Peyer's patch (tissue), 4 donors: ENCODE data around the gene GPR55. TPM values are rescaled to one million over a fixed set of nuclear protein-coding genes. Genes with fewer than 3 reads are reported as not detected.

Experiments
- DNase-seq, 3 donors: peaks; one replicate each; pipeline ENCODE4 v3.0.0-alpha.2; 2017 to 2019
- H3K27ac ChIP-seq, 4 donors: fragments of 200-600 bp; sonication (generic); one replicate each; pipeline ENCODE4 v1.5.1; 2016 to 2019
- H3K27me3 ChIP-seq, 2 donors: fragments of 200-600 bp; sonication (generic); one replicate each; pipeline ENCODE4 v1.5.1; 2019
- H3K36me3 ChIP-seq, 3 donors: fragments of 200-600 bp; sonication (generic); one replicate each; pipeline ENCODE4 v1.5.1; 2016 to 2019
- H3K4me1 ChIP-seq, 4 donors: fragments of 200-600 bp; sonication (generic); one replicate each; pipeline ENCODE4 v1.5.1; 2016 to 2019
- H3K4me3 ChIP-seq, 4 donors: fragments of 200-600 bp; sonication (generic); 1 replicate in 3 of 4; 2 replicates in 1 of 4; pipeline ENCODE4 v1.5.1; 2016 to 2019; ENCODE audit warnings: mild to moderate bottlenecking in 1 of 4
- H3K9me3 ChIP-seq, 4 donors: fragments of 200-600 bp; sonication (generic); one replicate each; pipeline ENCODE4 v1.5.1; 2016 to 2019; ENCODE audit warnings: mild to moderate bottlenecking in 1 of 4
- CTCF ChIP-seq, 6 experiments: fragments of 450-650 bp in 4 of 6; fragments of 200-600 bp in 2 of 6; sonication (generic) in 1 of 6; IDR thresholded peaks; one replicate each; pipeline ENCODE4 v1.5.1; 2017 to 2019; ENCODE audit warnings: antibody characterized with exemption in 6 of 6, mild to moderate bottlenecking in 3 of 6, moderate library complexity in 1 of 6
- POLR2A ChIP-seq, 2 donors: fragments of 450-650 bp; IDR thresholded peaks; one replicate each; pipeline ENCODE4 v1.5.1; 2017; ENCODE audit warnings: antibody characterized with exemption in 2 of 2, mild to moderate bottlenecking in 2 of 2, moderate library complexity in 2 of 2
- total RNA-seq, 4 donors: library from RNA; depleted of rRNA; stranded (reverse); fragments of >200 nt; gene quantifications; one replicate each; pipeline ENCODE4 v1.1.0, GENCODE V29; 2016

Gene GPR55
- total RNA-seq, 4 donors from 2014 or later, result 1.0 to 4.7 (median 3.2) TPM

GRCh38 chr2:230893338-230893737 is 31.7 kb downstream of the GPR55 start:
- peak in 2 of 3 donors; percentile 62 to 69 for DNase-seq
- Histone ChIP-seq H3K27me3 (no peaks in the 10 kb centered on the region), H3K4me1 (peaks cover 0 to 17% (median 8%) of the 10 kb centered on the region in 4 donors), H3K9me3 (no peaks in the 10 kb centered on the region), H3K36me3 (no peaks in the 10 kb centered on the region), H3K4me3 (no peak overlapping the region), H3K27ac (peak overlapping the region in 1 of 4 donors; percentile 67)
- TF ChIP-seq CTCF (IDR thresholded peaks at IDR 0.05), result no peak
- no peak for TF ChIP-seq POLR2A (IDR thresholded peaks at IDR 0.05)

GRCh38 chr2:230891509-230891908 is 33.5 kb downstream of the GPR55 start:
- H3K9me3 ChIP-seq, result no peaks in the 10 kb centered on the region
- TF ChIP-seq POLR2A (IDR thresholded peaks at IDR 0.05), result no peak
- H3K4me1 ChIP-seq, result peaks cover 0 to 17% (median 8%) of the 10 kb centered on the region in 4 donors
- no peak overlapping the region for H3K27ac ChIP-seq
- H3K36me3 ChIP-seq, result no peaks in the 10 kb centered on the region
- peak in 1 of 3 donors; percentile 41 for DNase-seq
- no peak overlapping the region for H3K4me3 ChIP-seq
- no peaks in the 10 kb centered on the region for H3K27me3 ChIP-seq

GRCh38 chr2:230891064-230891463 is 34.0 kb downstream of the GPR55 start:
- Histone ChIP-seq H3K36me3 (no peaks in the 10 kb centered on the region), H3K9me3 (no peaks in the 10 kb centered on the region), H3K4me3 (no peak overlapping the region), H3K27ac (no peak overlapping the region), H3K4me1 (peaks cover 0 to 17% (median 6%) of the 10 kb centered on the region in 4 donors), H3K27me3 (no peaks in the 10 kb centered on the region)
- DNase-seq, result peak in 1 of 3 donors; percentile 15
- no peak for TF ChIP-seq CTCF (IDR thresholded peaks at IDR 0.05)
- no peak for TF ChIP-seq POLR2A (IDR thresholded peaks at IDR 0.05)

- DNase-seq, result peak in 1 of 3 donors; percentile 30
- Histone ChIP-seq H3K27me3 (no peaks in the 10 kb centered on the region), H3K27ac (peak overlapping the region in 1 of 4 donors; percentile 19), H3K4me3 (no peak overlapping the region), H3K4me1 (peaks cover 0 to 17% (median 6%) of the 10 kb centered on the region in 4 donors), H3K36me3 (no peaks in the 10 kb centered on the region), H3K9me3 (no peaks in the 10 kb centered on the region)
- no peak for TF ChIP-seq CTCF (IDR thresholded peaks at IDR 0.05)
- TF ChIP-seq POLR2A (IDR thresholded peaks at IDR 0.05), result no peak
Measured at GRCh38 chr2:230890646-230891045, 34.4 kb downstream of the GPR55 start.

GRCh38 chr2:230889911-230890601 is 35.0 kb downstream of the GPR55 start:
- Histone ChIP-seq H3K4me3 (no peak overlapping the region), H3K9me3 (no peaks in the 10 kb centered on the region), H3K27me3 (no peaks in the 10 kb centered on the region), H3K36me3 (no peaks in the 10 kb centered on the region), H3K27ac (peak overlapping the region in 1 of 4 donors; percentile 19), H3K4me1 (peaks cover 0 to 16% (median 4%) of the 10 kb centered on the region in 4 donors)
- no peak for TF ChIP-seq CTCF (IDR thresholded peaks at IDR 0.05)
- DNase-seq, result peak in 1 of 3 donors; percentile 41

- H3K27me3 ChIP-seq, result no peaks in the 10 kb centered on the region
- TF ChIP-seq CTCF (IDR thresholded peaks at IDR 0.05) (no peak), POLR2A (IDR thresholded peaks at IDR 0.05) (no peak)
Measured at GRCh38 chr2:230888824-230889400, 36.1 kb downstream of the GPR55 start.

More at GRCh38 chr2:230888824-230889400, 36.1 kb downstream of the GPR55 start:
- peak in 1 of 3 donors; percentile 7 for DNase-seq
- H3K27ac ChIP-seq, result no peak overlapping the region
- peaks cover 0 to 5% (median 0%) of the 10 kb centered on the region in 4 donors for H3K4me1 ChIP-seq
- no peak overlapping the region for H3K4me3 ChIP-seq
- H3K9me3 ChIP-seq, result no peaks in the 10 kb centered on the region
- H3K36me3 ChIP-seq, result no peaks in the 10 kb centered on the region
